ENCODE measurements around the gene SYT2.

DNA sequence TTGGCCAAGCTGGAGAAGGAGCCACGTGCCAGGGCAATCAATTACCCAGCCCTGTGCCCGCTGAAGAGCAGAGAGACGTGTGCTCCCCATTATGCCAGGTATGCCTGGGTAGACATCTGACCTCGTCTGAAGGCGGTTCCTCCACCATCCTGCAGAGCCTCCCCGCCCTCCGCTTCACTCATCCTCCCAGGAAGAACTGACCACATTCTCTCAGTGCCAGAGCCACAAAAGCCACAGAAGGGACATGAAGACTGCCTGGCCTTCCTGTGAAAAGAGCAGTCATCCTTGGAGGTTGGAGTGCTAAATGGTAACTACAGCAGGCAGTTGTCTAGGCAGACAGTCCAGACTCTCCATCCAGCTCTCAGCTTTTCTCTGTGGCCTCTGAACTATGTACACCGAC lies 12.0 kb downstream of the SYT2 start:
- TF ChIP-seq CTCF (IDR thresholded peaks at IDR 0.05) (no peak), EZH2phosphoT487 (IDR thresholded peaks at IDR 0.05) (no peak), EZH2 (IDR thresholded peaks at IDR 0.05) (no peak)
